HG02571 (cell line): ENCODE data around the gene MAPK13.
"Not testable (repeated sequence)": the region's sequence is repeated elsewhere in the genome, so short reads cannot be mapped to it uniquely, and the experiment has no call there.

Source experiments
- ATAC-seq: cut with Tn5 transposase; IDR thresholded peaks from one replicate; pipeline ENCODE4 v1.9.1; 2021; ENCODE audit warnings: mild to moderate bottlenecking, moderate library complexity; ENCODE audit not compliant: unreplicated experiment

Gene MAPK13

GRCh38 chr6:36129941-36130666, at the start of gene MAPK13:
MAPK13 (plus strand) TSS chr6:36130513; CDS start chr6:36130583, 70 bp downstream.
- ATAC-seq: no peak

DNA sequence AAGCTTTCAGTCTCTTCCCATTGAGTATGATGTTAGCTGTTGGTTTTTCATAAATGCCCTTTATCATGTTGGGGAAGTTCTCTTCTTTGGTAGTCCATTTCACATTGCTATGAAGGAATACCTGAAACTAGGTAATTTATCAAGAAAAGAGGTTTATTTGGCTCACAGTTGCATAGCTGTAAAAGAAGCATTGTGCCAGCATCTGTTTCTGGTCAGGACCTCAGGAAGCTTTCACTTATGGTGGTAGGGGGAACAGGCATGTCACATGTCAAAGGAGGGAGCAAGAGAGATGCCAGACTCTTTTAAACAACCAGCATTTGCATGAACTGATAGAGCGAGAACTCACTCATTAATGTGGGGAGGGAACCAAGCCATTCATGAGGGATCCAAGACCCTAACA, 48.0 kb upstream of the MAPK13 start:
- no peak for ATAC-seq

- no peak for ATAC-seq
Observed at GRCh38 chr6:36083446-36083845, 46.9 kb upstream of the MAPK13 start.

DNA sequence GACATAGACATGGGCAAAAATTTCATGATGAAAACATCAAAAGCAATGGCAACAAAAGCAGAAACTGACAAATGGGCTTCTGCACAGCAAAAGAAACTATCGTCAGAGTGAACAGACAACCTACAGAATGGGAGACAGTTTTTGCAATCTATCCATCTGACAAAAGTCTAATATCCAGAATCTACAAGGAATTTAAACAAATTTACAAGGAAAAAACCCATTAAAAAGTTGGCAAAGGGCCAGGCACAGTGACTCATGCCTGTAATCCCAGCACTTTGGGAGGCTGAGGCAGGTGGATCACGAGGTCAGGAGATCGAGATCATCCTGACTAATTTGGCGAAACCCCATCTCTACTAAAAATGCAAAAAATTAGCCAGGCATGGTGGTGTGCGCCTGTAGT, 42.1 kb upstream of the MAPK13 start:
- not testable (repeated sequence) for ATAC-seq

- ATAC-seq: no peak
Observed at GRCh38 chr6:36089048-36089447, 41.3 kb upstream of the MAPK13 start.

- no peak for ATAC-seq
Observed at GRCh38 chr6:36094238-36094637, 36.1 kb upstream of the MAPK13 start.

DNA sequence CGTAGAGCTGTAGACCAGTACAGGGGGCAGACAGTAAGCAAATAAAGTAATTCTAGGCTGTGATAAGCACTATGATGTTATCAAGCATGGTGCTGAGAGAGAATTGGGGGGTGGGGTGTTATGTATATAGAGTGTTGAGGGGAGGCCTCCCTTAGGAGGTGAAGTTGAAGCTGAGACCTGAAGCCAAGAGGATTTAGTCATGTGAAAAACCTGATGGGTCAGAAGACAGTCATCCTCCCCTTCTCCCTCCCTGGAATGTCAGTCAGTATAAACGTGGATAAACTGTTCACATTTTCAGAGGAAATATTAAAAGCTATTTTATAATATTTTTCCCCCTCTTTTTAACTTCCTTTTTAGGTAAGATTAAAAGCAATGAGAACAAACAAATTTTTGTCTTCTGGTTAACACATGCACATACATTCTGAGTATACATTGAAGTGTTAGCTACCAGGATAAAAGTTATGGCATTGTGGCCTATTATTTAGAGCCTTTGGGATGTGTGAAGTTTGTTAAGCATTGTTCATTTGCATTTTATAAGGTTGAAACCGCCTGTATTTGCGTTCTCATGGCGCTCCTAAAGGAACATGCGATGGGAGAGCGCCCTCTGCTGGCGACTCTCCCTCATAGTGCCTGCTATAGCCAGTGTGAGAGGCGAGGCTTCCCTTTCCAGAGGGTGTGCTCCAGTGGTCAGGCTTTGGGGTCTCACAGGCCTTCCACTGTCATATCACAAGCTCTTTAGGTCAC, 35.4 kb upstream of the MAPK13 start:
- ATAC-seq: no peak

DNA sequence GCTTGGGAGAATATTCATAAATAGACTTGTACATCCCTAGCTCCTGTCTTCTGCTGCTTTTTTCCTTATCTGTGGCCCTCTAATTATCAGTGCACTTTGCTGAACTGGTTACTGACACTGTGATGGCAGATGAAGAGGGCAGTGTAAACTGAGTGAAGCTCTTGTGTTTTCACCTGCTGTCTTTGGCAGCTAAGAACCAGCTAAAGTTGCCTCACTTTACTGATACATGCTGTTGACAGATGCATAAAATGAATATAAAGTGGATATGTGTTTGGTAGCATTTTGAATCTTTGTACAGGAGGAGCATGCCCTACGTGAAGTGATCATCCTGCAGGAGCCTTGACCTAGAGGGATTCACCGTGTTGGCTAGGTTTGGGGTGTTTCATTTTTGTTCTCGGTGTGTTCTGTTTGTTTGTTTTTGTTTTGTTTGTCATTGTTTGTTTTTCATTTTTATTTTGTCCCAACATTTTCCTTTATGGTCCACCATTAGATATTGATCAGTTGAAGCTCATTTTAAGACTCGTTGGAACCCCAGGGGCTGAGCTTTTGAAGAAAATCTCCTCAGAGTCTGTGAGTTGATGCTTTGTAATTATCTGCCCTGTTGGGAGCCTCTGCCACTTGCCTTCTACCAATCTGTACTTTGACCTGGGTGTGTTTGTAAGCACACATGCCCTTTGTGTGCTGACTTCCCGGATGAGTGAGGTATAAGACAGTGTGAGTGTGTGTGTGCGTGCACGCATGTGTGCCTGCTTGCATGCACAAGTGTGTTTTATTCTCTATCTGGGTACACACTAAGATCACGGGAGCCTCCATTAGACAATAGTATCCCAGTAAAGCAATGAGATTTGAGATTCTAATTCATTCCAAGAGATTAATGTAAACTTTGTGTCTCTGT, 34.6 kb upstream of the MAPK13 start:
- ATAC-seq: no peak

- ATAC-seq: no peak
Observed at GRCh38 chr6:36098253-36098919, 31.9 kb upstream of the MAPK13 start.

DNA sequence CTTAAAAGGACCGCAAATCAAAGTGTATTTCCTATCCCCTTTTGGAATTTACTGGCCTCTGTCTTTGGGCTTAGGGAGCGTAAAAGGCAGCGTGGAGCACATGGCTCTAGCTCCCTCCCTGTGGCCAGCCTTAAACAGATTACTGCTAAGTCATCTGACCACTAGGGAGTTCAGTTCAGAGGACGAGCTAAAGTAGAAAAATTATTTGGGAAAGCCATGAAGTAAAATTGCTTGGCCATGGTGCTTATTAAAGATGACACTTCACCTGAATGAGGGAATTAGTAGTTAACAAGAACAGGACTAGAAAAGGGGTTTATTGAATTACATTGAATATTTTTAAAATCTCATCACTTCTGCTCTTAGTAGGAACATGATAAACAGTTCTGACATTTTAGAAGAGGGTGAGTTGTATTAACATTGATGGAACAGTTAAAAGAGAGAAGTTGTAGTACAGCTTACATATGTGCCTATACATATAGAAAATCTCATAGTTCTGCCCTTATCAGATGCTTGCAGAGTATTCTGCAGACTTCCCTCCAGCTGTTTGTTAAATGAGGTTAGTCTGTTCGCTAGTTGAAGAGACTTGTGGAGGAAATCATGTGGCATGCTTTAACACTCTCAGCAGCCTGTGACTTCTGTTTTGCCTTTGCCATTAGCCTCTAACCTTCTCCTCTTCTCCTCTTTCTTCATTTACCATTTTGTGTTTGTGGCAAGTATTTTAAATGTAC, 31.2 kb upstream of the MAPK13 start:
- no peak for ATAC-seq

DNA sequence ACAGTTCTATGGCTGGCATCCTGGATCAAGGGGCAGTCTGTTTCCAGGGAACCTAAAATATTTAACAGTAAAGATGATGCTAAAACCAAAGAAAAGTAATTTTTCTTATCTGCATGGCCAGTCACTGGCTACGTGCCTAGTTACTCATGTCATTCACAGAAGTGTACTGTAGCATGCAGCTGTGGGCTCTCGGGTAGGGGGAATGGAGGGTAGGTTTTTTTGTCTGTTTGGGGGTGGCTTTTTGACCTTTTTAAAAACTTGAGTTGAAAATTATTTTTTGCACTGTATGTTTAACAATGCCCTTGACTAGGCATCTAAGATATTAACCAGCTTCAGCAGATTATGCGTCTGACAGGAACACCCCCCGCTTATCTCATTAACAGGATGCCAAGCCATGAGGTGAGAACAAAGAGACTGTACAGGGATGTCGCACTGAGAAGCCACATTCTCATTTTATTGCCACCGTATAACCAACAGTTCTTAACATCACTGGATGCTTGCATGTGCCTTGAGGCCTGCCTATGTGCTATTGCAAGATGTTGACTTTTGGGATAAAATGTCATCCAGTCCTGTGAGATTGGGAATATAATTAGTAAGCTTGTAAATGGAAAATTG, 30.3 kb upstream of the MAPK13 start:
- ATAC-seq: no peak

GRCh38 chr6:36101691-36102090, 28.6 kb upstream of the MAPK13 start:
- no peak for ATAC-seq

DNA sequence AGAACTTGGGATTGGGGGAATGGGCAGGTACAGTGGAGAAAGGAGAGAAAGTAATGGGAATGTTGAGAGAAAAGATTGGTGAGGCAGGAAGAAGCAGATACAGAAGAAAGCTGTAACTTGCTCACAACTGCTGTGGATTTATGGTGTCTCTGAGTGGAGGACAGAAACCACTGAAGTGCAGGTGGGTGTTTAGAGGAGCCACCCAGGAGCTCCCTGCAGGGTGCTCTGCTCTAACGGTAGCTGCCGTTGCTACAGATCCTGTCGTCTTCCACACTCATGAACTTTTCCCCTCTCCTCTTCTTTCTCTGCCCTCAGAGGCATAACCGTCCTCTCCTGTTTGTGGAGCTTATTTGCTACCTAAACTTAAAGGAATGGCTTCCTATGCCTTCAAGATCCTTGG, 27.5 kb upstream of the MAPK13 start:
- ATAC-seq: no peak

- ATAC-seq: no peak
Observed at GRCh38 chr6:36104836-36105235, 25.5 kb upstream of the MAPK13 start.

DNA sequence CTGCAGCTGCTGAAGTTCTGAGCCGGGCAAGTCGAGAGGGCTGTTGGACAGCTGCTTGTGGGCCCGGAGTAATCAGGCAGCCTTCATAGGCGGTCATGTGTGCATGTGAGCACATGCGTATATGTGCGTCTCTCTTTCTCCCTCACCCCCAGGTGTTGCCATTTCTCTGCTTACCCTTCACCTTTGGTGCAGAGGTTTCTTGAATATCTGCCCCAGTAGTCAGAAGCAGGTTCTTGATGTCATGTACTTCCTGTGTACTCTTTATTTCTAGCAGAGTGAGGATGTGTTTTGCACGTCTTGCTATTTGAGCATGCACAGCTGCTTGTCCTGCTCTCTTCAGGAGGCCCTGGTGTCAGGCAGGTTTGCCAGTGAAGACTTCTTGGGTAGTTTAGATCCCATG, 21.2 kb upstream of the MAPK13 start:
- no peak for ATAC-seq

DNA sequence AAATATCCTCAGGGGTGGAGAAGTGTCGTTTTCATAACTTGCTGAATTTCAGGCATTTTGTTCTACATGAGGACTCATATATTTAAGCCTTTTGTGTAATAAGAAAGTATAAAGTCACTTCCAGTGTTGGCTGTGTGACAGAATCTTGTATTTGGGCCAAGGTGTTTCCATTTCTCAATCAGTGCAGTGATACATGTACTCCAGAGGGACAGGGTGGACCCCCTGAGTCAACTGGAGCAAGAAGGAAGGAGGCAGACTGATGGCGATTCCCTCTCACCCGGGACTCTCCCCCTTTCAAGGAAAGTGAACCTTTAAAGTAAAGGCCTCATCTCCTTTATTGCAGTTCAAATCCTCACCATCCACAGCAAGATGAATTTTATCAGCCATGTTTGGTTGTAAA, 20.3 kb upstream of the MAPK13 start:
- no peak for ATAC-seq

- ATAC-seq: no peak
Observed at GRCh38 chr6:36110863-36111262, 19.4 kb upstream of the MAPK13 start.

GRCh38 chr6:36111526-36111925, 18.8 kb upstream of the MAPK13 start:
- ATAC-seq: no peak

- no peak for ATAC-seq
Observed at GRCh38 chr6:36113049-36113448, 17.3 kb upstream of the MAPK13 start.

GRCh38 chr6:36113703-36114102, 16.6 kb upstream of the MAPK13 start:
- ATAC-seq: no peak
